ENCODE data around the gene APBB2.

GRCh38 chr4:41144040-41144379 lies 70.3 kb downstream of the APBB2 start:
- TF ChIP-seq EZH2 (IDR thresholded peaks at IDR 0.05; ENCODE audit: borderline replicate concordance, low read length), result no peak
- no peak for TF ChIP-seq CTCF (conservative IDR thresholded peaks at IDR 0.05 in 1 of 2, IDR thresholded peaks at IDR 0.05 in 1 of 2; ENCODE audit: extremely low read depth in 1 of 2, insufficient read depth in 1 of 2, low read depth in 1 of 2, low read length in 2 of 2)
